Endothelial cell of umbilical vein (primary cell): ENCODE measurements around the gene CTNNA2.

ENCODE experiments used
- EZH2 ChIP-seq: IDR thresholded peaks from 2 replicates; pipeline ENCODE4 v1.6.1; 2012; ENCODE audit warnings: borderline replicate concordance, low read depth, mild to moderate bottlenecking, moderate library complexity, low read length, inconsistent platforms; ENCODE audit not compliant: severe bottlenecking
- FOS ChIP-seq: IDR thresholded peaks from 2 replicates; pipeline ENCODE4 v1.6.1; 2011; ENCODE audit warnings: mild to moderate bottlenecking, low read length, moderate library complexity, borderline replicate concordance; ENCODE audit not compliant: insufficient read depth
- POLR2A ChIP-seq: IDR thresholded peaks from 2 replicates; pipeline ENCODE4 v1.6.1; 2012; ENCODE audit warnings: low read depth, mild to moderate bottlenecking, control low read depth, low read length
- TF ChIP-seq, protein P1 (sequence below), 2 donors: IDR thresholded peaks; 1 replicate in 1 of 2; 2 replicates in 1 of 2; pipeline ENCODE4 v1.5.1; 2011; ENCODE audit warnings: low read length in 2 of 2, mild to moderate bottlenecking in 2 of 2, moderate library complexity in 2 of 2, control low read depth in 1 of 2, inconsistent platforms in 1 of 2, low read depth in 1 of 2; ENCODE audit not compliant: insufficient read depth in 1 of 2; ENCODE audit errors: extremely low read depth in 1 of 2

- TF ChIP-seq, protein P1, sequence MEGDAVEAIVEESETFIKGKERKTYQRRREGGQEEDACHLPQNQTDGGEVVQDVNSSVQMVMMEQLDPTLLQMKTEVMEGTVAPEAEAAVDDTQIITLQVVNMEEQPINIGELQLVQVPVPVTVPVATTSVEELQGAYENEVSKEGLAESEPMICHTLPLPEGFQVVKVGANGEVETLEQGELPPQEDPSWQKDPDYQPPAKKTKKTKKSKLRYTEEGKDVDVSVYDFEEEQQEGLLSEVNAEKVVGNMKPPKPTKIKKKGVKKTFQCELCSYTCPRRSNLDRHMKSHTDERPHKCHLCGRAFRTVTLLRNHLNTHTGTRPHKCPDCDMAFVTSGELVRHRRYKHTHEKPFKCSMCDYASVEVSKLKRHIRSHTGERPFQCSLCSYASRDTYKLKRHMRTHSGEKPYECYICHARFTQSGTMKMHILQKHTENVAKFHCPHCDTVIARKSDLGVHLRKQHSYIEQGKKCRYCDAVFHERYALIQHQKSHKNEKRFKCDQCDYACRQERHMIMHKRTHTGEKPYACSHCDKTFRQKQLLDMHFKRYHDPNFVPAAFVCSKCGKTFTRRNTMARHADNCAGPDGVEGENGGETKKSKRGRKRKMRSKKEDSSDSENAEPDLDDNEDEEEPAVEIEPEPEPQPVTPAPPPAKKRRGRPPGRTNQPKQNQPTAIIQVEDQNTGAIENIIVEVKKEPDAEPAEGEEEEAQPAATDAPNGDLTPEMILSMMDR (IDR thresholded peaks at IDR 0.05; ENCODE audit: extremely low read depth in 1 of 2, insufficient read depth in 1 of 2, low read depth in 1 of 2, low read length in 2 of 2) = no peak
- TF ChIP-seq POLR2A (no peak), FOS (no peak), EZH2 (no peak)
Observed at GRCh38 chr2:79975791-79976565, 463.1 kb downstream of the CTNNA2 start.
